Non-pigmented ciliary epithelial cell (primary cell): ENCODE measurements around the gene ATAD3C.
"Not testable (repeated sequence)": the region's sequence is repeated elsewhere in the genome, so short reads cannot be mapped to it uniquely, and the experiment has no call there.

Experiments
- DNase-seq: peaks from one replicate; pipeline ENCODE4 v3.0.0-alpha.2; 2010; ENCODE audit warnings: low read depth

Gene ATAD3C

GRCh38 chr1:1477206-1477605 lies 27.7 kb downstream of the ATAD3C start:
- DNase-seq, result no peak

GRCh38 chr1:1479547-1480487 lies 30.3 kb downstream of the ATAD3C start:
- DNase-seq, result no peak

- DNase-seq, result not testable (repeated sequence)
Measured at GRCh38 chr1:1480488-1480867, 31.0 kb downstream of the ATAD3C start.

- not testable (repeated sequence) for DNase-seq
Measured at GRCh38 chr1:1481811-1482210, 32.3 kb downstream of the ATAD3C start.

GRCh38 chr1:1482856-1483255 lies 33.4 kb downstream of the ATAD3C start:
- DNase-seq, result no peak

GRCh38 chr1:1483714-1484113 lies 34.2 kb downstream of the ATAD3C start:
- no peak for DNase-seq

GRCh38 chr1:1484976-1485750 lies 35.7 kb downstream of the ATAD3C start:
- not testable (repeated sequence) for DNase-seq

GRCh38 chr1:1485755-1486317 lies 36.3 kb downstream of the ATAD3C start:
- not testable (repeated sequence) for DNase-seq

- no peak for DNase-seq
Measured at GRCh38 chr1:1487701-1488100, 38.2 kb downstream of the ATAD3C start.

GRCh38 chr1:1489231-1489630 lies 39.7 kb downstream of the ATAD3C start:
- DNase-seq, result no peak

GRCh38 chr1:1489861-1490260 lies 40.4 kb downstream of the ATAD3C start:
- DNase-seq, result no peak

- DNase-seq, result no peak
Measured at GRCh38 chr1:1490633-1491230, 41.2 kb downstream of the ATAD3C start.

- no peak for DNase-seq
Measured at GRCh38 chr1:1491601-1492000, 42.1 kb downstream of the ATAD3C start.

GRCh38 chr1:1494311-1494710 lies 44.8 kb downstream of the ATAD3C start:
- DNase-seq, result not testable (repeated sequence)

GRCh38 chr1:1495461-1495975 lies 46.0 kb downstream of the ATAD3C start:
- DNase-seq, result not testable (repeated sequence)

- DNase-seq, result not testable (repeated sequence)
Measured at GRCh38 chr1:1504777-1505365, 55.4 kb downstream of the ATAD3C start.

GRCh38 chr1:1505366-1505798 lies 55.9 kb downstream of the ATAD3C start:
- not testable (repeated sequence) for DNase-seq

- DNase-seq, result not testable (repeated sequence)
Measured at GRCh38 chr1:1505801-1506200, 56.3 kb downstream of the ATAD3C start.

- DNase-seq, result no peak
Measured at GRCh38 chr1:1507305-1507704, 57.8 kb downstream of the ATAD3C start.

GRCh38 chr1:1508775-1509464 lies 59.4 kb downstream of the ATAD3C start:
- not testable (repeated sequence) for DNase-seq

- DNase-seq, result not testable (repeated sequence)
Measured at GRCh38 chr1:1509465-1509850, 60.0 kb downstream of the ATAD3C start.
